Epithelial cell of esophagus (primary cell): ENCODE results near the gene DNAJA1.
A peak's percentile ranks its signal among the peaks of the same experiment; 100 is the strongest.

Source experiments
- DNase-seq: peaks from one replicate; pipeline ENCODE4 v3.0.0; 2010; ENCODE audit warnings: low read depth
- H3K4me3 ChIP-seq: 2 replicates; pipeline ENCODE4 v1.5.1; 2011; ENCODE audit warnings: mild to moderate bottlenecking, low read length, control low read depth
- CTCF ChIP-seq: IDR thresholded peaks from 2 replicates; pipeline ENCODE4 v1.5.1; 2011; ENCODE audit warnings: low read depth, mild to moderate bottlenecking, low read length, control low read depth, inconsistent platforms; ENCODE audit not compliant: insufficient read depth; ENCODE audit errors: missing control alignments

DNAJA1 gene

GRCh38 chr9:33043671-33044070 lies 18.6 kb downstream of the DNAJA1 start:
- DNase-seq = no peak
- peak overlapping the region; percentile 58 for H3K4me3 ChIP-seq
- TF ChIP-seq CTCF = no peak

GRCh38 chr9:33044162-33044673 lies 19.1 kb downstream of the DNAJA1 start:
- H3K4me3 ChIP-seq = peak overlapping the region; percentile 58
- peak; percentile 92 for DNase-seq
- TF ChIP-seq CTCF = no peak

GRCh38 chr9:33044677-33045282 lies 19.7 kb downstream of the DNAJA1 start:
- TF ChIP-seq CTCF = peak; percentile 40
- peak; percentile 53 for DNase-seq
- peak overlapping the region; percentile 58 for H3K4me3 ChIP-seq

GRCh38 chr9:33046061-33046460 lies 21.0 kb downstream of the DNAJA1 start:
- no peak for TF ChIP-seq CTCF
- no peak overlapping the region for H3K4me3 ChIP-seq

GRCh38 chr9:33048054-33048465 lies 23.0 kb downstream of the DNAJA1 start:
- no peak for DNase-seq
- TF ChIP-seq CTCF = no peak

More at GRCh38 chr9:33046061-33046460, 21.0 kb downstream of the DNAJA1 start:
- DNase-seq = no peak

GRCh38 chr9:33049680-33050361 lies 24.7 kb downstream of the DNAJA1 start:
- H3K4me3 ChIP-seq = no peak overlapping the region
- TF ChIP-seq CTCF = no peak
- DNase-seq = no peak

More at GRCh38 chr9:33048054-33048465, 23.0 kb downstream of the DNAJA1 start:
- H3K4me3 ChIP-seq = no peak overlapping the region
